H1 (cell line): ENCODE measurements around the gene CSE1L.

Experiments used
- MAFK ChIP-seq: IDR thresholded peaks from 2 replicates; pipeline ENCODE4 v1.6.1; 2012; ENCODE audit warnings: low read depth, mild to moderate bottlenecking, improper control_type of control experiment, low read length
- SUZ12 ChIP-seq: fragments of 200-600 bp; sonication (generic); IDR thresholded peaks from 2 replicates; pipeline ENCODE4 v1.6.1; 2012; ENCODE audit warnings: mild to moderate bottlenecking, inconsistent platforms, low read length, moderate library complexity, mixed read lengths

DNA sequence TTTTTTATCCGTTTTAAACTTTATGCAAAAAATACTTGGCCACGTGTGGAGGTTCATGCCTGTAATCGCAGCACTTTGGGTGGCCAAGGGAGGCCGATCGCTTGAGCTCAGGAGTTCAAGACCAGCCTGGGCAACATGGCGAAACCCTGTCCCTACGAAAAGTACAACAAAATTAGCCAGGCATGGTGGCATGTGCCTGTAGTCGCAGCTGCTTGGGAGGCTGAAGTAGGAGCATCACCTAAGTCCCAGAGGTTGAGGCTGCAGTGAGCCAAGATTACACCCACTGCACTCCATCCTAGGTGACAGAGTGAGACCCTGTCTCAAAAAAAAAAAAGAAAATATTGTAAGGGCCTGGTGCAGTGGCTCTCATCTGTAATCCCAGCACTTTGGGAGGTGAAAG is 45.0 kb downstream of the CSE1L start:
- no peak for TF ChIP-seq SUZ12
- no peak for TF ChIP-seq MAFK
